Activated T-helper 1 cell treated with Interleukin-2 at 50 U/mL for 16 hours (primary cell): ENCODE measurements around the gene PRKCI.
A peak's percentile ranks its signal among the peaks of the same experiment; 100 is the strongest.
"Not testable (repeated sequence)": the region's sequence is repeated elsewhere in the genome, so short reads cannot be mapped to it uniquely, and the experiment has no call there.

ENCODE experiments used
- DNase-seq: peaks from one replicate; pipeline ENCODE4 v3.0.0-alpha.2; 2020; ENCODE audit warnings: low read depth

PRKCI gene

DNA sequence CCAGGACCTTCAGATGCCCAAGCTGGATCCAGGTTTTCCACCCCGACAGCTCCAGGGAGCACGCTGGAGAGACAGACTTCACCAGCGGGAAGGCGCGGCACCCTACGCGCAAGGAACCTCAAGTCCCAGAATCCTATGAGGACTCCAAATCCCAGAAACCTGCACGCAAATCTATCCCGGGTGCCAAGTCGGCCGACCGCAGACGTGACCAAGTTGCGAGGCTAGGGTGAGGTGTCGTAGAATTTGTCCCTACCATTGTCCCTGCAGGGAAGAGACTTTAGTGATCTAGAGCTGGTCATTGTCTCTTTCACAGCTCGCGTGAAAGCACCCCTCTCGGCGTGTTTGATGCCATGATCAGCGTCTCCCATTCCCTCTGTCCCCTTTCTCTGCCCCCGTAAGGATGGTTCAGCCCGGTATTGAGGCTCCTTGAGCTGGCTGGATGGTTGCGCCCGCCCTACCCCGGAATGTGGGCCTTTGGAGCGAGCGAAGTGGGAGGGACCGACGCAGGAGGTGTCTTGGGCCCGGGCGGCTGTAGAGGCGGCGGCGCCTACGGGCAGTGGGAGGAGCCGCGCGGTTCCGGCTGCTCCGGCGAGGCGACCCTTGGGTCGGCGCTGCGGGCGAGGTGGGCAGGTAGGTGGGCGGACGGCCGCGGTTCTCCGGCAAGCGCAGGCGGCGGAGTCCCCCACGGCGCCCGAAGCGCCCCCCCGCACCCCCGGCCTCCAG is at the start of gene PRKCI:
TSS of gene PRKCI (plus strand) at position 501 of the 723 bp plus-strand sequence. CDS start 246 bp downstream, outside the sequence.
- peak; percentile 80 for DNase-seq

DNA sequence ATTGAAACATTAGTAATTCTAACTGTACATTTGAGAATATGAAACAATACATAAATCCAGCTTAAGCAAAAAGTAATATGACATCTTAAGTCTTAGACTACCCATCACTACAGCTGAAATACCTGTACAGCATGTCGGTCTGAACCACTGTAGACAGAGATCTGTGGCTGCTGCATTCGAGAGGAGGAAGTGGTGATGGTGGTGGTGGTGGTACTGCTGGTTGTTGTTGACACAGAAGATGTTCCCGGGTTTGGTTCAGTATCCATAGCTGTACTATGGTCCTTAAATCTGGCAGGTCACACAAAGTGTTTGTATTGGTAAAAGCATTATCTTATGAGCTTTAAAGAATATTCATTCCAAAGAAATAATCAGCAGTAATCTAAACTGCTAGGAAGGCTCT is 43.6 kb upstream of the PRKCI start:
- peak; percentile 23 for DNase-seq

DNA sequence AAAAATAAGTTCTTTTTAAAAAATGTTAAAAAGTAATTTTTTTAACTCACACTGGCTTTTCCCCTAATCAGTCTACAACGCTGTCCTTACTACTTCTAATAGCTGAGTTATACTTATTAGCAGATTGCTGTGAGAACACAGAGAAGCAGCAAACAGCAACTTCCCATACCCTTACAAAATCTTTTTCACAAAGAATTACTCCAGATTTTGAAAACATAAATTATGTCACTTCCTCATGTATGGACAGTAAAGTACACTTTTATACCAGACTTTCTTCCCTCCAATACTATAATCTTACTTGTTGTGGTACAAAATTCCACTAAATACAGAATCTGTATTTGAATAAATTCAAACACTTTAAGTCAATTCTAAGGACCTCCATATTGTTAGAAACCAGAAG is 42.8 kb upstream of the PRKCI start:
- no peak for DNase-seq

DNA sequence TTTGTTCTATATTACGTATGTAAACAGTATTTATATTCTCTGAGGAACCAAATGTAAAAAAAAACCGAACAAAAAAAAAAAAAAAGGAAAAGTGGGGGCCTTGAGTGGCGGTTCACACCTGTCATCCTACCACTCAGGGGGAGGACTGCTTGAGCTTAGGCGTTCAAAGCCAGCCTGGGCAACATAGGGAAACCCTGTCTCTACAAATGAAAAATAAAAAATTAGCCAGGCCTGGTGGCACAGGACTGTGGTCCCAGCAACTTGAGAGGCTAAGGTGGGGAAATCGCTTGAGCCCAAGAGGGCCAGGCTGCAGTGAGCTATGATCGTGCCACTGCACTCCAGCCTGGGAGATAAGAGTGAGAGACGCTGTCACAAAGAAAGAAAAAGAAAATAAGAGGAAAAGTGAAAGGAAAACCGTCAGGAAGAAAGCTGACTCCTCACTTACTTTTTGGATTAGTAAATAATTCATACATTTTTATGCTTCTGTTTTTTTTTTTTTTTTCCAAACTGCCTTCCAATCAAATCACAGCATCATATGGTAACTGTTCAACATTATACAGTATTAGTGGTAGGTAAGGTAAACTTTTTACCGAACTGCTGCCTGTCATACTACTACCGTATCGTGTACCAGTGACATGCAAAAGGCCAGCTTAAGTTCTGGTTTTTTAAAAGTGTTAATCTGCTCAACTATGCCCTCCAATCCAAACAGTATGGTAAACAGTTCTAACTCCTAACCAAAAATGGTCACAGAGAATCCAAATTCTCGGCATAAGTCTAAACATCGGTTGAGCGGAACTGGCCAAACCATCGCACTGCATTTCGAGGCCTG is 41.9 kb upstream of the PRKCI start:
- DNase-seq, result no peak

DNA sequence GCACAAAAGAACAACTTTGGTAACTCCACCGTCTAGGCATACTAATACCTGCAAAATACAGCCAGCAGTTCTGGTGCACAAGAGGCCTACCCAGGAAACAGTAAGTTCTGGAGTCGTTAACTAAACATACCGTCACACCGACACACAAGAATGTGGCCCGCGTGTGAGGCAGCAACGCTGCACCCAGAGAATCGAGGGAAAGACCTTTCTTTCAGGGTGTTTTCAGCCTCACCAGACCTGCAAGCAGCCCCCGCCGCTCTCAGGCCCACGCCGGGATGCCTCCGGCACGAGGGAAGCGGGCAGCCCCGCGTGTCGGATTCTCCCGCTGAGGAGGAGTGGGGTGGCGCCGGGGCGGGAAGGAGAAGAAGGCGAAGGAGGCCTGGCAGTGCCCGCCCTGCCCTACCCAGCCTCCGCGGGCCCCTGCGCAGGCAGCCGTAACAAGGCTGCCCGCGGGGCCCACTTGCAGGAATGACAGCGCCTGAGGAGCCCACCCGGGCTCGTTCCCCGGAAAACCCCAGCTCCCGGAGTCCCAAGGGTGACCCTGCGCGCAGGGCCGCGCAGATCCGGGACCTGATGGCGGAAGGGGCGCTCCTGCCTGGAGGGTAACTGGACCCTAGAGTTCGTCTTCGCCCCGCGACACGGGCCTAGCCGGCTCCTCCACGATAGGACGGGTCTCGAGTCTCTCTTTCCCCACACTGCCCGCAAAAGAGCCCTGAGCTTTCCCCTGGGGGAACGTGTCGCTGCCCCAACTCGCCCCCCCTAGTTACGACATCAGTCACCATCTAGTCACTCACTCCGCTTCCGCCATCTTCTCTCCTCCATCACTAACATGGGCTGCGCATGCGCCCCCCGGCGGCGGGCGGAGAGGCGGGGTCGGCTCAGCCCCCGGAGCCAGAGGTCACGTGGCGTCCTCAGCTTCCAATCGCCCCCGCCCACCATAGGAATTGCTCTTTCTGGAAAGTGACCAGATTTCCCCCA is 41.0 kb upstream of the PRKCI start, which contains the start of gene PHC3:
TSS of gene PHC3 (minus strand) at position 826 of the 978 bp plus-strand sequence. CDS start at position 808, 18 bp downstream.
- peak; percentile 86 for DNase-seq

DNA sequence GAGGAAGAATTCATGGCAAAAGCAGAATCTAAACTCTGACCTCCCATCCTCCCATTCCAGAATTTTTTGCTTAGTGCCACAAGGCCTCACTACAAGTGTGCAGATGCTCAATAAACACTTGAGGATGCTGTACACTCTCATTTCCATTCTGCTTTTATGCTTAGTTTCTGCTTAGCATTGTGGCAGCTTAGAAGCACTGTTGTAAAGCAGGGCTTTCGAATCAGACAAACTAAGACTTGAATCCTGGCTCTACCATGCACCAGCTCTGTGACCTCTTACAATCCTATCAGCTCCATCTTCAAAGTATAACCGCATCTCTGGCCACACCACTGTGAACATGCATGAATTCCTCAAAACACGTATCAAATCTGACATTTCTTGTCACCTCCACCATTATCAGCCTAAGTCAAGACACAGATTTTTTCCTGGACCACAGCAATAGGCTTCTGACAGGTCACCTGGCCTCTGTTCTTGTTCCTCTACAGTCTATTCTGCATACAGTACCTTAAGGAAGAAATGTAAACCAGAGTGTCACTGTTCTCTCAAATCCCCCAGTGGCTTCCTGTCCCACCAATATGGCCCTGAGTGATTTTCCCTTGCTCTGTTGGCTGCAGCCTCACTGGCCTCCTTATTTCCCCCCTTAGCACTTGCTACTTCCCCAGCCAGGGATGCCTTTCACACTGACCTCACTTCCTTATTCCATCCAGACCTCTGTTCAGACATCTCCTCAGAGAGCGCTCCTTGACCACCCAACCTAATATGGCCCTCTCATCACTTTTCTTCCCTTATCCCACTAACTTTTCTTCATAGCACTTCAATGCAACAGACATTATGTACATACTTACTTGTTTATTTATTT is 32.6 kb upstream of the PRKCI start:
- DNase-seq, result no peak

DNA sequence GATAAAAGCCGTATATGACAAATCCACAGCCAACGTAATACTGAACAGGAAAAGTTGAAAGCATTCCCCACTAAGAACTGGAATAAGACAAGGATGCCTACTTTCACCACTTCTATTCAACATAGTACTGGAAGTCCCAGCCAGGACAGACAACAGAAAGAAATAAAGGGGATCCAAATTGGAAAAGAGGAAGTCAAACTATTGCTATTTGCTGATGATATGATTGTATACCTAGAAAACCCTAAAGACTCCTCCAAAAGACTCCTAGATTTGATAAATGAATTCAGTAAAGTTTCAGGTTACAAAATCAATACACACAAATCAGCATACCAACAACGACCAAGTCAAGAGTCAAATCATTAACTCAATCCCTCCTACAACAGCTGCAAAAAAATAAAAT is 26.5 kb upstream of the PRKCI start:
- DNase-seq, result not testable (repeated sequence)

DNA sequence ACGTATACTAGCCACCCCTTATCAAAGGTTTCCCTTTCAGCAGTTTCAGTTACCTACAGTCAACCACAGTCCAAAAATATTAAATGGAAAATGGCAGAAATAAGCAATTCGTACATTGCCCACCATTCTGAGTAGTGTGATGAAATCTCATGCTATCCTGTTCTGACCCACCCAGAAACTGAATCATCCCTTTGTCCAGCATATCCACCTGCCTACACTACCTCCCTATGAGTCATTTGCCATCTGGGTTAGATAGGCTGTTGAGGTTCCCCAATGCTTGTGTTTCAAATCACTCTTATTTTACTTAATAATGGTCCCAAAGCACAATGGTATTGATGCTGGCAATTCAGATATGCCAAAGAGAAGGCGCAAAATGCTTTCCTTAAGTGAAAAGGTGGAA is 25.4 kb upstream of the PRKCI start:
- DNase-seq, result no peak

DNA sequence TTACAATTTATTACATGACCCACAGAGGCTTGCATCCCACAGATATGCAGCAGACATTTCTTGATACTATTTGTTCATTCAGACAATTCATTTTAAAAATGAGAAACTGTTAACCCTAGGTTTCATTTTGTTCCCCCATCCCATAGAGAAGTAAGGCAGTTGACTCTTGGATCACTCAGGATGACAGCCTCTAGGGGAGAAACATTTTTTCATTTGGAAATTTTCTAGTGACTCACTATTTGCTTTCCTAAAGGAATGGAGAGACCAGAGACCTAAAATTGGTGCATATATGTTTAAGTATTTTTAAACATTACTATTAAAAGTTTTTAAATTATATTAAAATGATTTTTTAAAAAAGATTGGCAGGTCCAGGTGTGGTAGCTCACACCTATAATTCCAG is 21.2 kb upstream of the PRKCI start:
- DNase-seq, result no peak

DNA sequence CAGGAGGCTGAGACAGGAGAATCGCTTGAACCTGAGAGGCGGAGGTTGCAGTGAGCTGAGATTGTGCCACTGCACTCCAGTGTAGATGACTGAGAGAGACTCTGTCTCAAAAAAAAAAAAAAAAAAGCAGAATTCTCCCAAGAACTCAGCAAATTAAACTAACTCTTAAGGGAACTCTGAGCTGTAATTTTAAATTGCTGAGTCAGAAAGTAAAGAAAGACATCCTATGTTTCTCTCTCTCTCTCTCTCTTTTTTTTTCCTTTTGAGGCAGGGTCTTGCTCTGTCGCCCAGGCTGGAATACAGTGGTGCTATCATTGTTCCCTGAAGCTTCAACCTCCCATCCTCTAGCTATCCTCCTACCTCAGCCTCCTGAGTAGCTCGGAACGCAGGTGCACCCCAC is 20.7 kb upstream of the PRKCI start:
- DNase-seq, result no peak

DNA sequence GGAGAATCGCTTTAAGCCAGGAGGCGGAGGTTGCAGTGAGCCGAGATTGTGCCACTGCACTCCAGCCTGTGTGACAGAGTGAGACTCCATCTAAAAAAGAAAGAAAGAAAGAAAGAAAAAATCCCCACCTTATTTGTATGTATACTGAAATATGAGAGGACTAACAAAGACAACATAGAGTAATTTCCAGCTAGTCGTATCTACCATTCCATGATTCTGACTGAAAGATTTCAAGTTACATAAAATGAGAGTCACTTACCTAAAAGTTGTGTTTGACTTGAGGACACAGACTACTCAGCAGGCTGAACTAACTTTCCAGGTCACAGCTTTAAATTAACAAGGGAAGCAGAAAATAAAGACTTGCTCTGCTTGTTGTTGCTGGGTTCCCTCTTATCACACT is 18.8 kb upstream of the PRKCI start:
- DNase-seq, result no peak

DNA sequence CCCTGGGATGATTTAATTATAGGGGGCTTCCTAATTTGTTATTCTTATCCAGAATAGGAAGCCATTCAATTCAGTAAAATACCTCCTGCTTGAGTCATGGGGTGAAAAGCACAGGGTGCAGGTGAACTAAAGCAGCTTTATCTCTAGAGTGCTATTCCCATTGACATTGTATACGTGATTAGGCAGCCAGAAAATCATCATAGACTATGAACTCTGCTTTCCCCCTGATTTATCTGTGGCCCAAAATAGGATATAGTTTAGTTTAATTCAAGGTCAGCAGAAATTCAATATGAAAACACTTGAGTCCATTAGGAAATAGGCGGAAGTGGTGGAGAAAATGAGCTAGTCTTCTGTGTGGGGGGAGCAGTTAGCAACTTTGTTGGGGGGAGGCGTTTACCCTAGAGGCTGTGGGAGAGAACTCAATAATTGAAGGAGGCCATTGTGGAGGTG is 18.2 kb upstream of the PRKCI start:
- DNase-seq, result no peak

DNA sequence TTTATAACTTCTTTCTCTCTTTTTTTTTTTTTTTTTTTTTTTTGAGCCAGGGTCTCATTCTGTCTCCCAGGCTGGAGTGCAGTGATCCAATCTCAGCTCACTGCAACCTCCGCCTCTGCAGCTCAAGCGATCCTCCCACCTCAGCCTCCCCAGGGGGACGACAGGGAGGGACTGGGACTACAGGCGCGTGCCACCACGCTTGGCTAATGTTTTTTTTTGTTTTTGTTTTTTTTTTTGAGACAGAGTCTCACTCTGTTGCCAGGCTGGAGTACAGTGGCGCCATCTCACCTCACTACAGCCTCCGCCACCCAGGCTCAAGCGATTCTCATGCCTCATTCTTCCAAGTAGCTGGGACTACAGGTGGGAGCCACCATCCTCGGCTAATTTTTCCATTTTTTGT is 17.7 kb upstream of the PRKCI start:
- no peak for DNase-seq

DNA sequence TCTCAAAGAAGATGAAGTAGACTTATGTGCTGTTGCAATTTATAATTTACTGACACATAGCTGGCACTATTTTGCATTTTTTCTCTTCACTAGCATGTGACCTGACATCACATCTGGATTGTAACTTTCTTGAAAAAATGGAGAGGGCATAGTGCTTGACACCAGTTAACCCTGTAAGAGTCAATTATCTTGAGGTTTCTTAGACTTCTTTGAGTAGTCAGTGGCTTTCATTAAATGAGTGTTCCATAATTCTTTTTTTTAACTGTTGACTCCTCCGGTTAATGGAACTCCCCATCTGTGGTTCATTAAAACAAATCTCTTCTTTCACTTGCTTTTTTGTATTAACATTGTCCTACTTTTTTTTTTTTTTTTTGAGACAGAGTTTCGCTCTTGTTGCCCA is 16.9 kb upstream of the PRKCI start:
- DNase-seq, result no peak

DNA sequence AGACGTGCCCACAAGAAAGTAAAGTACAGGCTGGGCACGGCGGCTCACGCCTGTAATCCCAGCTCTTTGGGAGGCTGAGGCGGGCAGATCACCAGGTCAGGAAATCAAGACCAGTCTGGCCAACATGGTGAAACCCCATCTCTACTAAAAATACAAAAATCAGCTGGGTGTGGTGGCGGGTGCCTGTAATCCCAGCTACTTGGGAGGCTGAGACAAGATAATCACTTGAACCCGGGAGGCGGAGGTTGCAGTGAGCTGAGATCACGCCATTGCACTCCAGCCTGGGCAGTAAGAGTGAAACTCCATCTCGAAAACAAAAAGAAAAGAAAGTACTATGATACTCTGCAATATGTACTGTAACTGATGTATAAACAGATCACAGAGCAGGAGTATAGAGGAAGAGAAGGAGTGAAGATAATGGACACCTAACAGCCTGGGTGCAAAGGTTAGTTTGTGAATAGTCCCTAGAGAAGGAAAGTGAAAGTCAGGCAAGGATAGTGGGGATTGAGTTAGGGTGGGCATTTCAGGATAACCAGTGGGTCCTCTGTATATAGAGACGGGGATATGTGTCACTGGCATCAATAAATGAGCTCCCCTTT is 16.0 kb upstream of the PRKCI start:
- not testable (repeated sequence) for DNase-seq

DNA sequence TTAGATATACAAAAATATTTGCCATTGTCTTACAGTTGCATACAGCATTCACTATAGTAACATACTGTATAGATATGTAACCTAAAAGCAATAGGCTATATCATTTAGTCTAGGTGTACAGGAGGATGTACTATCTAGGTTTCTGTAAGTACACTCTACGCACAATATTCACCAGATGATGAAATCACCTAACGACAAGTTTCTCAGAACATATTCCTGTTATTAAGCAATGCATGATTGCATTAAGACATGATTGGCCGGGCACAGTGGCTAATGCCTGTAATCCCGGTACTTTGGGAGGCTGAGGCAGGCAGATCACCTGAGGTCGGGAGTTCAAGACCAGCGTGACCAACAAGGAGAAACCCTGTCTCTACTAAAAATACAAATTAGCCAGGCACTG is 14.5 kb upstream of the PRKCI start:
- no peak for DNase-seq

DNA sequence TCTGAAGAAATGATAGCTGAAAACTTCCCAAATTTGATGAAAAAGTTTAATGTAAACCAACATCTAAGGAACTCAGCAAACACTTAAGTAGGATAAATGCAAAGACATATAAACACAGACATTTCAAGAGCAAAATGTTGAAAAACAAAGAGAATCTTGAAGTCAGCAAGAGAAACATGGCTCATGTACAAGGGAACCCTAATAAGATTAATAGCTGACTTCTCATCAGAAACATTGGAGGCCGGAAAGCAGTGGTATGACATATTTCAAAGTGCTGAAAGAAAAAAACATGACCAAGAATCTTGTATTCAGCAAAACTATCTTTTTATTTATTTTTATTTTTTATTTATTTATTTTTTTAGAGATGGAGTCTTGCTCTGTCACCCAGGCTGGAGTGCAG is 10.6 kb upstream of the PRKCI start:
- no peak for DNase-seq

DNA sequence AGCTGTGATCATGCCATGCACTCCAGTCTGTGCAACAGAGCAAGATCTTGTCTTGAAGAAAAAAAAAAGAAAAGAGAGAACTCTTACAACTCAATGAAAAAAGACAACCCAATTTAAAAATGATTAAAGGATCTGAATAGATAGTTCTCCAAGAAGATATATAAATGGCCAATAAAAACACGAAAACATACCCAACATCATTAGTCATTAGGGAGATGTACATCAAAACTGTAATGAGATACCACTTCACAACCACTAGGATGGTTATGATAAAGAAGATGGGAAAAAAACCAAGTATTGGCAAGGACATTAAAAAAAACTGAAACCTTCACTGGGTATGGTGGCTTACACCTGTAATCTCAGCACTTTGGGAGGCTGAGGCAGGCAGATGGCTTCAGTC is 2.4 kb upstream of the PRKCI start:
- DNase-seq, result no peak

DNA sequence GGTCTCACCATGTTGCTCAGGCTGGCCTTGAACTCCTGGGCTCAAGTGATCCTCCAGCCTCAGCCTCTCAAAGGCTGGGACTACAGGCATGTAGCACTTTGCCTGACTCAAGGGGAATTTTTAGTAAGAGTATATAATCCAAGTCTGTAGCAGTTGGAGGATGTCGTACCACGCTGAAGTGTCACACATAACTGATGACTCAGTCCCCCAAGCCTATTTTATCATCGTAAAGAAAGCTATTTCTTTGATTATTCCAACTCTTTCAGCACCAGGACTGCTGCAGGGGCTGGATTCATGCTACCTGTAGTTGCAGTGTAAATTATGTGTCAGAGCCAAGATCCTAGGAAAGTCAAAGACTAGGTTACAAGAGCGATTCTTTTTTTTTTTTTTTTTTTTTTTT is 1.4 kb upstream of the PRKCI start:
- DNase-seq, result no peak

DNA sequence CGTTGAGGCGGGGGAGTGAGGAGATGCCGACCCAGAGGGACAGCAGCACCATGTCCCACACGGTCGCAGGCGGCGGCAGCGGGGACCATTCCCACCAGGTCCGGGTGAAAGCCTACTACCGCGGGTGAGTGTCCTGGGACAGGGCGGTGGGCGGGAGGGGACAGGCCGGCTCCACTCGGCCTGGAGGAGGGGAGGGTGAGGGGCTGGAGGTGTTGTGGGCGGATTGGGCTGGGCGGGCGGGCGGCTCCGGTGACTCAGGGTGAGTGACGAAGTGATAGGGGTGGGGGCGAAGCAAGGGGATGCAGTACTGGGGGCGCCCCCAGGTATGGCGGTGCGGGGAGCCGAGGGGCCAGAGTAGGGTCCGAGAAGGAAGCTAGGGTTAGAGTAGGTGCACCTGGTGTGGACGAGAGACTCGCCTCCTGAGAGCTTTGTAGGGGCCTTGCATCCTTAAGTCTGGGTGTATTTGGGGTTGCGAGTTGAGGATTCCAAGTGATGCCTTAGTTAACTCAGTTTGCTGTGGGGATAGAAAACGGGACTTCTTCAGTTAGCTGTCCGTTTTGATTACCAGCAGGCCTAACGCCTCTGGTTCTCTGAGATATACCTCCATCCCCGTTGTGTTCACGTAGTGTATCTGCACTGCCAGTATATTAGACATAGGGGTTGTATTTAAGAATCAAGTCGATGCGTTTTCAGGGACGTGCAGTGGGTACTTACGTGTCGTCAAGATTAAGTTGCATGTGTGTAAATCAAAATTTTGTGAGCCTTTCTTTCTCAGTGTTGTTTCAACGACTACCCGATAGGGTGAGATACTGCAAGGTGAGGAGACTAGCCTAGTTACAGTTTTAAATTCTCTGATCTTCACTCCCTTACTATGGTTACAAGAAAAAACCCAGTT is 670 bp downstream of the PRKCI start:
- DNase-seq, result peak; percentile 12
